ENCODE data around the gene ASF1A.

DNA sequence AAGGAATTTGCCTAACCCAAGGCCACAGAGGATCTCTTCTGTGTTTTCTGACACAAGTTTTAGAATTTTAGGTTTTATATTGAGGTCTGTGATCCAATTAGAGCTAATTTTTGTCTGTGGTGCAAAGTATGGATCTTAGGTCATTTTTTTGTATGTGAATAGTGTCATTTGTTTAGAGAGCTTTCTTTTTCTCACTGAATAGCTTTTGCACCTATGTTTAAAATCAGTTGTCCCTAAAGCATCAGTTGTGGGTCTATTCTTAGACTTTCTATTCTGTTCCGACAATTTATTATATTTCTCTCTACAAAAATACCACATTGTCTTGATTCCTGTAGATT, 41.3 kb downstream of the ASF1A start:
- TF ChIP-seq, protein P1, sequence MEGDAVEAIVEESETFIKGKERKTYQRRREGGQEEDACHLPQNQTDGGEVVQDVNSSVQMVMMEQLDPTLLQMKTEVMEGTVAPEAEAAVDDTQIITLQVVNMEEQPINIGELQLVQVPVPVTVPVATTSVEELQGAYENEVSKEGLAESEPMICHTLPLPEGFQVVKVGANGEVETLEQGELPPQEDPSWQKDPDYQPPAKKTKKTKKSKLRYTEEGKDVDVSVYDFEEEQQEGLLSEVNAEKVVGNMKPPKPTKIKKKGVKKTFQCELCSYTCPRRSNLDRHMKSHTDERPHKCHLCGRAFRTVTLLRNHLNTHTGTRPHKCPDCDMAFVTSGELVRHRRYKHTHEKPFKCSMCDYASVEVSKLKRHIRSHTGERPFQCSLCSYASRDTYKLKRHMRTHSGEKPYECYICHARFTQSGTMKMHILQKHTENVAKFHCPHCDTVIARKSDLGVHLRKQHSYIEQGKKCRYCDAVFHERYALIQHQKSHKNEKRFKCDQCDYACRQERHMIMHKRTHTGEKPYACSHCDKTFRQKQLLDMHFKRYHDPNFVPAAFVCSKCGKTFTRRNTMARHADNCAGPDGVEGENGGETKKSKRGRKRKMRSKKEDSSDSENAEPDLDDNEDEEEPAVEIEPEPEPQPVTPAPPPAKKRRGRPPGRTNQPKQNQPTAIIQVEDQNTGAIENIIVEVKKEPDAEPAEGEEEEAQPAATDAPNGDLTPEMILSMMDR (IDR thresholded peaks at IDR 0.05; ENCODE audit: low read depth, low read length), result no peak
- TF ChIP-seq, protein P2, sequence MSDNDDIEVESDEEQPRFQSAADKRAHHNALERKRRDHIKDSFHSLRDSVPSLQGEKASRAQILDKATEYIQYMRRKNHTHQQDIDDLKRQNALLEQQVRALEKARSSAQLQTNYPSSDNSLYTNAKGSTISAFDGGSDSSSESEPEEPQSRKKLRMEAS (IDR thresholded peaks at IDR 0.05; ENCODE audit: low read depth, low read length), result no peak
- no peak for TF ChIP-seq POLR2A (IDR thresholded peaks at IDR 0.05; ENCODE audit: extremely low read depth, insufficient read length)

Data from NB4 (cell line).